NK-92 (cell line): ENCODE measurements around the gene KCTD5.

Source experiments
- DNase-seq: peaks from one replicate; lab custom pipeline; 2025; ENCODE audit not compliant: unreplicated experiment; lab: John Stamatoyannopoulos, UW

The KCTD5 gene

DNA sequence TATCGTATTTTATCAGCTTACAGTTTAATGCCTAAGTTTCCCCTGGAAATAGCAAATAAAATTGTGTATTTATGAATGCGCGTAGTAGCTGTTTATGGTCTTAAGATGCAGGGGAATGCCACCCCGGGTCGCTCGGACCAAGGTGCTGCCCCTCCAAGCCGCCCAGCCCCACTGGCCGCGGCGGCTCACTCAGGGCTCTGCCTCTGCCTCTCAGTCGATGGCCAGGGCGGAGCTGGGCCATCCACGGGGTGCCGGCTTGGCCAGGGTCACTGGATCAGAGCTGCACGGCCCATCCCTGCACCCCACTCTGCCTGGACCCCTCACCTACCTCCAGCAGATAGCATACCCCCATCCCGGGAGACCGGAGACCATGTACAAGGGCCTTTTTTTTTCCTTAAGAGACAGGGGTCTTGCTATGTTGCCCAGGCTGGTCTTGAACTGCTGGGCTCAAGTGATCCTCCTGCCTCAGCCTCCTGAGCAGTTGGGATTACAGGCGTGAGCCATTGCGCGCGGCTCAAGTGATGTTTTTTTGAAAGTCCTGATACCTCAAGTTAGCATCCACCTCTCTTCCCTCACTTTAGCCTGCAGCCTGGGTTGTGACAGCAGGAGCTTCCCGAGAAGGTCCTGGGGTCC is 26.7 kb downstream of the KCTD5 start:
- no peak for DNase-seq

DNA sequence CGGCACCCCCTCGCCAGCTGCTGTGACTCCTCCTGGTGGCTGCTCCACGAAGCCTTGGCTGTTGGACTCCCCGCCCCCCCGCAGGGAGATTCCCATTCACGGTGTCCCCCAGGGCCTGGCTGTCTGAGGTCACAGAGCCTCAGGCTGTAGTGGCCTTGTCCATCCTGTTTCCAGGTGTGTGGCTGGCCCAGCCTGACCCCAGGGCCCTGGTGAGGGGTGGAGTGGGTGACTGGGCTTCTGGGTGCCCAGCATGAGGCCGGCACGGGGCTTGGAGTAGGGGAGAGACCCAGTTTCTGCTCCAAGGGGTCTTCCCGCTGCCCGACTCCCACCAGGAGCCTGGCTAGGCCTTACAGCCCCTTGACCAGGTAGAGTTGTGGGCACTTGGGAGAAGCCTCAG is 27.3 kb downstream of the KCTD5 start:
- no peak for DNase-seq

DNA sequence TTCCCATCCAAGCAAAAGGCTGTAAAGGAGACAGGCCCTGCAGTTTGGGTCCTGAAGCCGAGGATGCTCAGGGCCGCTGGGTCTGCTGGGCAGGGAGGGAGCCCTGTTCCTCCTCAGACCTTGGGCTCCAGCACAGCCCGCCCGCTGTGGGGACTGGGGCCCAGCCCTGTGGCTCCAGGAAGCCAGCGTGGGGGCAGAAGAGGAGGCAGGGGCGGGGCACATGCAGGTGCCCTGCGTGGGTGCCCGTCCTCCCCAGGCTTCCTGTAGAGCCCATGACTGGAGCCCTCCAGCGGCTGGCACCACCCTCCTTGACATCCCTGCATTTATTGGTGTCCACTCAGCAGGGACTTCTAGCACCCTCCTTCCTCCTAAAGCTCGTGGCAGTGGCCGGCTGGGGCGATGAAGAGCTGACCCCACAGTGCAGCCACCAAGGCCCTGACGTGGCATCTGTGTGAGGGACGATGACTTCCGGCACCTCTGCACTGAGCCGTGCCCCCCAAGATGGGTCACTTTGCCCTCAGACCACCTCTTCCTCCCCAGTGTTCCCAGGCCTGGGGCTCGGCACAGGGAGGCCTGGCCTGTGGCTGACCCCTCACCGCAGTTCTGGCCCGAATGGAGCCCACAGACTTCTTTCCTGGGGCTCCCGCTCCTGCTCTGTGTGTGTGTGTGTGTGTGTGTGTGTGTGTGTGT is 27.8 kb downstream of the KCTD5 start:
- no peak for DNase-seq

DNA sequence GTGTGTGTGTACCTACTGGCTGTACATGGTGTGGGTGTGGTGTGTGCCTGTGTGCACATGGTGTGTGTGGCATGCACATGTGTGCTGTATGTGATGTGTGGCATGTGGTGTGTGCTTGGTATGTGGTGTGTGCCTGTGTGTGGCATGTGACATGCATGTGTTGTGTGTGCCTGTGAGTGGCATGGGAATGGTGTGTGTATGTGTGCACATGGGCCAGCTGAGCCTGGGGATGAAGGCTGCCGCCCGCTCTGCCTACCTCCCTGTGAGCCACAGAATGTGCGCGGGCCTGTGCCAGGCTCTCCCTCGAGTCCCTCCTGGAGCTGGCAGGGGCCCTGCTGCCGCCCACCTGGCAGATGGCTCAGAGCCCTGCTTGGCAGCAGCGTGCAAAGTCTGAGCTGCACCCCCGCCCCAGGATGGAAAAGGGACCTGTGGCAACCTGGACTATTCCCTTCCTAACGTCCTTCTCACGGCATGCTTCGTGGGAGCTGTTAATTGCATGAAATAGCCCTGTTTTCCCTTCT is 28.4 kb downstream of the KCTD5 start:
- DNase-seq: no peak

DNA sequence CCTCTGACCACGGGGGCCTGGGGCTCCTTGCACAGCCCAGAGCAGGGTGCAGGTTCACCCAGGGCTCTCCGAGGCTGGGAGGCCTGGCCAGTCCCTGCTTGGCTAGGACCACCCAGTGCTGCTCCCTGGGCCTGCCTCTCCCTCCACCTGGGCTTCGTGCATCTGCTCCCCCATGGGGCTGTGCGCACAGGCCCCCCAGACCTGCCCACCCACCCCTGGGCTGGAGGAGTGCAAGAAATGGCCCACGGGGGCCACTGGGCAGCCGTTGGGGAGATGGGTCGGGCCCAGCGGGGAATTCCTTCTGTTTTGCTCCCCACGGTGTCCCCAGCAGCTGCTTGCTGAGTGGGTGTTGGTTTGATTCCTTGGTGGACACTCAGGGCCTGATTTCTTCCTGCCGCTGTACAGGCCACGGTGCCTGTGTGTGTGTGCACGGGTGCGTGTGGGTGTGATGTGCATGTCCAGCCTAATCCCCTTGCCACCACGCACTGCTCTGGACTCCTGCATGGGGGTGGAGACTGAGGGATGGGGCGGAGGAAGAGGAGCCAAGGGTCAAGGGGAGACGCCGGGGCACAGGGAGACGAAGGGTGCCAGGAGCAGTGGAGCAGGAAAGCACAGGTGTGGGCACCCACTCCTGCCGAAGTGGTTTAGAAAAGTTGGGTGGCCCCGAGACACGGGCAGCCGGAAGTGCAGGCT is 29.2 kb downstream of the KCTD5 start:
- DNase-seq: no peak

DNA sequence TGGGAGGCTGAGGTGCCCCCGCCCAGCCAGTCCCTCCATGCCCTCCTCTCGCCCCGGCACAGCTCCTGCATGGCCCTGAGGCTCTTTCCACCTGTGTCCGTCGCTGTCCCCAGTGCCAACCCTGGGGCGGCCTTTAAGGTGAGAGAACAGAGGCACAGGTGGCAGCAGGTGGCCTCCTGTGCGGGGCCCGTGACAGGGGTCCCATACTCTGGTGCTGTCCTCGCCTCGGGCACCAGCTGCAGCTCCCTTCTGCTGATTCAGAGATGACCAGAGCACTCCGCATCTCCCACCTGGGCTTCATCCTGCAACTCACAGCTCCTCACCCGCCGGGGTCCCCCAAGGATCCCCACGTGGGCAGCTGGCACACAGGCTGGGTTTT is 29.7 kb downstream of the KCTD5 start:
- no peak for DNase-seq

DNA sequence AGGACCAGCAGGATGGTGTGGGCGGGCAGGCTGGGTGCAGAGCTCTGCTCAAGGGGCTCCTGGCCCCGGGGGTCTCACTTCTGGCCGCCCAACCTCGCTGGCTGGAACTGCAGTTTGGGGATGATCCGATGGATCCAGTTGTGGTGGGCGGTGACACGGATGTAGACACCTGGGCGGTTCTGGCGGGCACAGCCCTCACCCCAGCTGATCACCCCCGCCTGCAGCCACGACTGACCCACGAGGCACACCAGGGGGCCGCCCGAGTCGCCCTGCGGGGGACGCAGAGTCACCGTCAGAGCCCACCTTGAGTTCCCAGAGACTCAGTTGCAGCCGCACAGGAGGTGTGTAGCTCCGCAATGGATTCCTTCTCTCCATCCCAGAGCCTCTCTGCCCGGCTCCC is 30.2 kb downstream of the KCTD5 start:
- no peak for DNase-seq

DNA sequence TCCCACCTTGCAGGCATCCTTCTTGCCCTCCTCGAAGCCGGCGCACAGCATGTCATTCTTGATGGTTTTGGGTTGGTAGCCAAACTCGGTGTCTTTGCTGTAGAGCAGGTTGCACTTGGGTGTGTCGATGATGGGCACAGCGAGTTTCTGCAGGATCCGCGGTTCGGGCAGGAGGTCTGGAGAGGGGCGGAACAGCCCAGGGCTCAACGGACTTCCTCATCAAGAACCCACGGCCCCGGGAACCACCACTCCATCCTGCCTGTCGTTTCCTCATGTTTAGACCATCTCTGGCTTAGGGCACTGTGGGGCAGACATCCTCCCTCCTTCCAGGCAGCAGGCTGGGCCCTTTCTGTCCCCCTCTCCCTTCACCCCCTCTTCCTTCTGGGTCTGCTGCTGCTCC is 31.2 kb downstream of the KCTD5 start:
- DNase-seq: no peak

DNA sequence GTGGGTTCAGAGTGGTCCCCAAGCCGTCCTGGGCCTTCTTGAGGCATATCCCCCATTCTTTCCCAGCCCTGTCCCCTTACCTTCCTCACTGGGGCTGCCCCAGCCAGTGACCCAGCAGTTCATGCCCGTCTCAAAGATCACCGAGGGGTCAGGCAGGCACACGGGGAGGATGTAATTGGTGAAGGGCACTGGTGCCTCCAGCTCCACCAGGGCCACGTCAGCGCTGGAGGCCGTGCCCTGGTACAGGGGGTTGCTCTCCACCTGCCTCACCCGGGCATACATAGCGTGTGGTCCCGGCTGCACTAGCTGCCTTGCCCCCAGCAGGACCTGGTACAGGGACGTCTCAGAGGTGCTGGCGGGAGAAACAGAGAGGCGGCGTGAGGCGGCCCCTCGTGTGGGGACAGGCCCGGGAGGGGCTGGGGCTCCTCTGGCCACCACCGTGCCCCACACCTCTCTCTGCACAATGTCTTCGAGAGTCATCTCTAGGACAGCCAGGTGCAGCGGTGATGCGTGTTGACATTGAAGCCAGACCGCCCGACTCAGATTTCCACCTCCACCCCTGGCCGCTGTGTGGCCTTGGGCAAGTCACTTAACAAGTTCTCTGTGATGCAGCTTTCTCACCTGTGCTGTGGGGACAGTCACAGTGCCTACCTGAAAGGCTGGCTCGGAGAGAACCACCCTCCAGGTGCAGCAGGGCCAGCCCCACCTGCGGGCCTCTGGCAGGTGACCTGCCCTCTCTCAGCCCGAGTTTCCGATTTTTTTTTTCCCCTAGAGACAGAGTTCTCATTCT is 31.9 kb downstream of the KCTD5 start:
- no peak for DNase-seq

DNA sequence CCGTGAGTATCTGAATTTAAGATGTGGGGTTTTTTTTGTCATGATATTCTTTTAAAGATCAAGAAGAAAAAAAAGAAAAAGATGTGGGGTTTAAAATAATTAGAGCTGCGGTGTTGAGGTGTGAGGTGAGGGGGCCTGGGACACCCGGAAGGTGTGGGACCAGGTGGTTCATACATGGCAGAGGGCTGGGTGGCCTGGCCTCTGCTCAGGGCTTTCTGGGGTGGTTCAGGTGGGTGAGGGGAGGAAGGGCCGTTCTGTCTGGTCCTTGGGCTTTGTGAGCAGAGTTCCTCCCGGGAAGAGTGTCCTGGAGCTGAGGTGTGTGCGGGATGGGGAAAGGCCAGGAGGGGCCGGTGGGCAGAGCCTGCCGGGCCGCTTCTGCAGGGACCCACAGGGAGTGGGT is 32.7 kb downstream of the KCTD5 start:
- no peak for DNase-seq

DNA sequence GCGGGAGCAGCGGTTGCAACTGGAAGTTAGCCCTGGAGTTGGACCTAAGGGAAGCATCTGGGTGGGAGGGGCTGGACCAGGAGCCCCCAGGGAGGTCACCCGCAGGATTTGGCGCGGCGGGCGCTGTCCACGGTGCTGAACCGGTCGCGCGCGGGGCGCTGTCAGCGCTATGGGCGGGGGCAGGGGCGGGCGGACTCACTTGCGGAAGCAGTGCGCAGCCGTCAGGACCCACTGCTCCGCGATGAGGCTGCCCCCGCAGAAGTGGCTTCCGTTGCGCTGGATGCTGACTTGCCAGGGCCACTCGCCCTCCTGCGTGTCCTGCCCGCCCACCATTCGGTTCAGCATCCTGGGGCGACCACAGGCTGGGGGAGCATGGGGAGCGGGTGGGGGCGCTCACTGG is 33.2 kb downstream of the KCTD5 start:
- peak; percentile 19 for DNase-seq

DNA sequence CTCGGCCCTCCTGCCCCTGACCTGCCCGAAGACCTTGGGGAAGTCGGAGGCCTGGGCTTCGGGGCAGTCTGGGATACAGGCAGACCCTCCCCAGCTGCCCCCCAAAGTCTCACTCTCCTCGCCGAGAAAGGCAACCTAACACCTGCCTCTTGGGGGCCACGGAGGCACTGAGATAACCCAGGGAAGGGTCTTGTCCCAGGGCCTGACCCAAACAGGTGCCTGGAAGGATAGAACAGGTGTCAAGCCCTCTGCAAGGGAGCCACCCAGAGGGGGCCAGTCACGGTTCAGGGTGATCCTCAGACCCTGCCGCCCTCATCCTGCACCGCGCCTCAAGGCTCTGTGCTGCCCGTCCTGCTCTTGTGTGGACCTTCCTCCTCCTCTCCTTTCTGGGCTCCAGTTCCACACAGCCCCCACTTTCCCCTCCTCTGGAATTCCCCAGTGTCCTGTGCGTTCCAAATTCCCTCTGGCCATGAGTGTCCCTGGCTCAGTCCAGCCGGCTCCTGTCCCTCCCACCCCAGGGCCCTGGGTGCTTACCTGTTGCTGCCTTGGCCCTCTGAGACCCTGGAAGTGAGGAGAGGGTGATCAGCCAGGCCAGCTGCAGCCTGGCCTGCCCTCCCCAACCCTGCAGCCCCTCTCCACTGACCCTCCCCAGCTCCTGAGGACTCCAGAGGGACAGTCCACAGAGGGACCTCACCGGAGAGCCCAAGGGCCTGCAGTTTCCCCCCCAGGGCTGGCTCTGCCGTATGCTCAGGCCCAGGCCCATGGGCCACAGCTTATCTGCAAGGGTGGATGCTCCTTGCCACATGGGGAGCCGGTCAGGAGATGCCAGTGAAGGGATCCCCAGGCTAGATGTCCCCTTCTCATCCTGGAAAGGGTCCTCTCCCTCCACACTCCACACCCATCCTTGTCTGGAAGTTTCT is 33.9 kb downstream of the KCTD5 start:
- DNase-seq: no peak

DNA sequence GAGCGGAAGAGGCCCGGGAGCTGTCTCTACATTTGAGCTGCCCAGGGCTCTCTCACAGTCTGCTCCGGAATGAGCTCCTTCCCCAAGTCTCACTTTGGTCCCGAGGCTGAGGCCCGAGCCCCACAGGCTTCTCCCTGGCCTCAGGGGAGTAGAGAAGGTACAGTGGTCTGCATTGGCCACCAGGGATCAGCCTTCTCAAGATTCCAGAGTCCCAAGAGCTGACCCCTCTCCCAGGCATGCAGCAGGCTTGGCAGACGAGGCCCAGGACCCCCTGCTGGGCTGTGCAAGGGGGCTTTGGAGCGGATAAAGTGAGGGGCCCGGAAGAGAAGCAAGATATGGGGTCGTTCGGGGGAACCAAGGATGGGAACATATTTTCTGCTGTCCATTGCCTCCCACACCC is 34.6 kb downstream of the KCTD5 start:
- DNase-seq: no peak

DNA sequence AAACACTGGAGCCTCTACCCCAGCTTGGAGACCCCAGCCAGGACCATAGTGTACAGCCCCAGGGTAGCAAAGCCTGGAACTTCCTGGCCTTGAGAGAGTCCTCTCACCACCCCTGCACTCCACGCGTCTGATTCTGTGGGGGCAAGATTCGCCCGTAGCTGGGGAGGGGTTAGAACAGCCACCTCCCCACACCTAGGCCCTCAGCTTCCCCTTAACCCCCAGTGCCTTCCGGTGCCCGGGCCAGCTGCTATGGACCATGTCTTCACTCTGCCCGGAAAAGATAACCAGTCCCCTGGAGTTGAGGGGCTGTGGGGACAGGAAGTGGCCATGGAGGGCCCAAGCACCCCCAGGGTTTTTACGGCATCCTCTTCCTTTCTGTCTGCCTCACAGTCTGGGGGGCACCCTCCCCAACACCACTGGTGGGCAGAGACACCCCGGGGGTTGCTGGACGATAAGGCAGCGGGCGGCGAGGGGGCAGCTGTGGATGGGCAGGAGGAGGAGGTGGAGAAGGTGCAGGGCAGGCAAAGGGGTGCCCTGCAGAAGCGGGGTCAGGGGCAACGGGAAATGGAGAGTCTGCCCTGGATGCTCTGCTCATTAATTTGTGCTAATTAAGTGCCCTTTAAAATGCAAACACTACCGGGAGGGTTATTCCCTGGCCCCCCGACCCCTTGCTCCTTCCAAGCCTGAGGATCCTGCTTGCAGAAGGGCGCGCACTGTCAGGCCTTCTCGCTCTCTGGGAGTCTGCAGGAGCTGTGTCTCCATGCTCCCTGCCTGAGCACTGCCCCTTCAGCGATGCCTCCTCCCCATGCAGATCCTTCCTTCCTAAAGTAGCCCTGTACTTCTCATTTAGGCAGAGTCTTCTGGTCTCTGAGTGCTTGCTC is 35.3 kb downstream of the KCTD5 start:
- DNase-seq: no peak

DNA sequence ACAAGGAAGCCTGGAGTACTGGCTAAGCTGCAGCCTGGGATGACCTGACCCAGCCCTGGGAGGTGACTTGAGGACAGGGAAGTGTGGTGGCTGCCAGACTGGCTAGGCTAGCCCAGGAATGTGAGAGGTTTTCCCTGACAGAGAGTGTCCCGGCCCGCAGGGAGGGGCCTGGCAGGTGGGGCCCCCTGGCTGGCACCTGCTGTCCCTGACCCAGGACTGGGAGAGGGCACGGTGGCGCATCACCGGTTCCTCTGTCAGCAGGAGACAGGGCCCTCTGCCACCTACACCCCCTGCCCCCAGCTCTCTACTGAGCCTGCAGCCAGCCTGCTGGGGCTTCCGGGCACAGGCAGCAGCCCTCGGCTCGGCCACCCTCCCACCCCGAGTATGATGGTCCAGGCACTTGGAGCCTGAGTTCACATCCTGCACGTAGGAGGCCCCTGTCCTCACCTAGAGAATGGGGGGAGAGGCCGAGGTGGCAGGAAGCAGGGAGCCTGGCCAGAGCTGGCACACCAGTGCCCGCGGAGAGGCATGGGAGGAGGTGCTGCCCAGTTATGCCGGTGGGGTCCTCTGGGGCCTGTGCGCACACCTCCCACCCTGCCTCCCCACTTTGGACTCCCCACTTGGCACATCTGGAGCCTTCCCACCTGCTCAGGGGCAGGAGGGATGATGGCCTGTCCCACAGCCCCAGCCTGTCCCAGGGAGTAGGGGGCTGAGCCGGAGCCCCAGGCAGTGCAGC is 37.2 kb downstream of the KCTD5 start:
- DNase-seq: no peak

DNA sequence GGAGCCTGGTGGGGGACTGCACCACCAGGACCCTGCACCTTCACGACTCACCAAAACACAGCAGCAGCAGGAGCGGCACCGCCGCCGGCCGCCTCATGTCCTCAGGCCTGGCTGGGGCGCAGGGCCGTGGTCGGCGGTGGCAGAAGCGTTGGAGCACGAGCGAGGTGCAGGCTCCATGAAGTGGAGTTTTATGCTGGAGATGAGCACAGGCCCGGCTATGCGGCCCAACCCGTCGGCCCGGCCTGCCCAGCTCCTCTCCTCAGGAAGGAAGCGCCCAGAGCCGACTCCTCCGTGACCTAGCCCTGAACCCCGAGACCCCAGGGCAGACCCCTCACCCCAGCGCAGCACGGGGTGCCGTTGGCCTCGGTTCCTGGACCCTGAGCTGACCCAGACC is 37.7 kb downstream of the KCTD5 start, which contains the start of gene PRSS27:
Gene PRSS27 (minus strand): TSS at position 161 of the 394 bp plus-strand sequence. CDS start 64 bp downstream, at position 97.
- no peak for DNase-seq

DNA sequence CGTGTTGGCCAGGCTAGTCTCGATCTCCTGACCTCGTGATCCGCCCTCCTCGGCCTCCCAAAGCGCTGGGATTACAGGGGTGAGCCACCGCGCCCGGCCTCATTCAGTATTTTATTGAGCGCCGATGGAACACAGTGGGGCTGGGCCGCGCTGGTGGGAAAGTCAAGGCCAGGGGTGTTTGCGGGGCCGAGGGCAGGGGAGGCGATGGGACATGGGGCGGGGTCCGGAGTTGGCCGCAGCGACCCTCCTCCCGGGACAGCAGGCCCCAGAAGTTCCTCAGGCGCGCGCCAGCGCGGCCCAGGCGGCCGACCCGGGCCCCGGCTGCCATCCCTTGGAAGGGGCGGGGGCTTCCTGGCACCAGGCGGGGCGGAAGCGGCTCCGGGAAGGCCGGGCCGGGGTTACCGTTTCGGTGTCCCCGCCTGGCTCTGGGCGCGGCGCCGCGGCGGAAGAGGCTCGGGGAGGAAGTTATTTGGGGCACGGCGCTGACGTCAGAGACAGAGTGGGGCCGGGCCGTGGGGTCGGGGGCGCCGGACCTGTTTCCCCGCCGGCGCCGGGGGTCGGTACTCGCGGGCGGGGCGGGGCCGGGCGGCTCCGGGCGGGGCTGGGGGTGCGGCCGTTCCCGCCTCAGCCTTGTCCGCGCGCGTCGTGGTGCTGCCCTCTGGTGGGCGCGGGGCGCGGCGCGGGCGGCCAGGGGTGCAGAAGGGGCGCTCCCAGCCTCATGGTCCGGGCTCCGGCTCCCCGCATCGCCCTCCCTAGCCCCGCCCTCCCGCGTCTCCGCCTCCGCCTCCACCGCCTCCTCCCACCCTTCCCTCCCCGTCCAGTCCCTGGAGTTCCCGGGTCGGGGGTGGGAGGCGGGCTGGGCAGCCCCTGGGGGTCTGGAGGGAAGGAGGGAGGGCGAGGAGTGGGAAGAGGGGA is 38.7 kb downstream of the KCTD5 start:
- no peak for DNase-seq
